GM12878 (cell line): ENCODE data around the gene C16orf95. TPM values are rescaled to one million over a fixed set of nuclear protein-coding genes. Genes with fewer than 3 reads are reported as not detected.

Experiments used
- ATAC-seq: fragments of 200-7000 bp; cut with Tn5 transposase; 3 replicates; pipeline ENCODE4 v1.9.1; 2020; ENCODE audit warnings: mild to moderate bottlenecking, moderate library complexity
- BruUV-seq: library from RNA; stranded (reverse); fragments of 400-500 nt; replicated peaks from 2 replicates; lab custom pipeline; 2021; lab: Mats Ljungman, UMichigan
- CTCF ChIA-PET: fragments of 300-600 bp; sonication (Branson Sonifier 250); formaldehyde crosslinking; extraction: SDS; loops from one replicate; lab custom pipeline; 2021; ENCODE audit warnings: inconsistent platforms; lab: Yijun Ruan, JAX
- POLR2A ChIA-PET: fragments of 350-600 bp; formaldehyde crosslinking; extraction: SDS; loops from one replicate; lab custom pipeline; 2021; ENCODE audit warnings: inconsistent platforms; lab: Charles Lee
- RAD21 ChIA-PET: fragments of 300-600 bp; sonication (Branson Sonifier 250); formaldehyde crosslinking; loops from one replicate; lab custom pipeline; 2023; ENCODE audit warnings: antibody characterized with exemption; ENCODE audit not compliant: unreplicated experiment; lab: Charles Lee
- SMC1A ChIA-PET: fragments of 300-600 bp; sonication (Branson Sonifier 250); formaldehyde crosslinking; loops from one replicate; lab custom pipeline; 2023; ENCODE audit not compliant: unreplicated experiment, uncharacterized antibody; lab: Charles Lee
- DNase-seq: peaks from one replicate; pipeline ENCODE4 v3.0.0-alpha.2; 2011; ENCODE audit warnings: low read depth, low spot score
- FAIRE-seq: peaks from 3 replicates; lab custom pipeline; 2011; peaks lifted over from hg19 to GRCh38; lab: Jason Lieb, UNC
- H2AFZ ChIP-seq: 2 replicates; pipeline ENCODE4 v1.6.0; 2011; ENCODE audit warnings: low read depth, low read length, control low read depth; ENCODE audit not compliant: control insufficient read depth
- H3K27ac ChIP-seq: 2 replicates; pipeline ENCODE4 v1.5.1; 2011; ENCODE audit warnings: control low read depth; ENCODE audit not compliant: control insufficient read depth, insufficient read depth
- H3K27me3 ChIP-seq, 2 experiments: replicated peaks in 1 of 2; 2 replicates each; pipeline versions ENCODE4 v1.6.0 to v1.6.1; 2011; ENCODE audit warnings: low read length in 1 of 2; ENCODE audit not compliant: control insufficient read depth in 2 of 2, insufficient read depth in 2 of 2
- H3K36me3 ChIP-seq, 2 experiments: 2 replicates each; pipeline ENCODE4 v1.5.1; 2011; ENCODE audit warnings: low read length in 1 of 2; ENCODE audit not compliant: control insufficient read depth in 2 of 2, insufficient read depth in 2 of 2
- H3K4me1 ChIP-seq: 2 replicates; pipeline ENCODE4 v1.6.1; 2011; ENCODE audit warnings: mild to moderate bottlenecking, low read length, moderate library complexity, mixed read lengths; ENCODE audit not compliant: control insufficient read depth, insufficient read depth
- H3K4me2 ChIP-seq: 2 replicates; pipeline ENCODE4 v1.6.0; 2011; ENCODE audit warnings: control low read depth; ENCODE audit not compliant: control insufficient read depth, insufficient read depth
- H3K4me3 ChIP-seq: fragments of 200-600 bp; sonication (generic); 2 replicates; pipeline ENCODE4 v1.5.1; 2016
- H3K79me2 ChIP-seq: 2 replicates; pipeline ENCODE4 v1.6.0; 2011; ENCODE audit warnings: low read length; ENCODE audit not compliant: control insufficient read depth, insufficient read depth
- H3K9ac ChIP-seq: 2 replicates; pipeline ENCODE4 v1.8.0; 2011; ENCODE audit warnings: low read length, control low read depth, mixed read lengths; ENCODE audit not compliant: control insufficient read depth, insufficient read depth
- H3K9me3 ChIP-seq: replicated peaks from 3 replicates; pipeline ENCODE4 v1.5.1; 2011; ENCODE audit warnings: mild to moderate bottlenecking, low read length; ENCODE audit not compliant: control insufficient read depth, insufficient read depth
- H4K20me1 ChIP-seq: 2 replicates; pipeline ENCODE4 v1.6.0; 2011; ENCODE audit not compliant: control insufficient read depth, insufficient read depth
- CBFB ChIP-seq: IDR thresholded peaks from 2 replicates; pipeline ENCODE4 v1.6.1; 2016; ENCODE audit warnings: antibody characterized with exemption, low read depth
- CEBPB ChIP-seq, 2 experiments: fragments of 150-350 bp in 1 of 2; IDR thresholded peaks; 2 replicates each; pipeline ENCODE4 v1.6.1; 2012 to 2014; ENCODE audit warnings: low read depth in 2 of 2, low read length in 2 of 2, borderline replicate concordance in 1 of 2, inconsistent platforms in 1 of 2
- CHD1 ChIP-seq: IDR thresholded peaks from 2 replicates; pipeline ENCODE4 v1.6.1; 2012; ENCODE audit warnings: low read depth, low read length, improper control_type of control experiment
- ESRRA ChIP-seq: IDR thresholded peaks from 2 replicates; pipeline ENCODE4 v1.6.1; 2012; ENCODE audit warnings: mild to moderate bottlenecking, low read length, improper control_type of control experiment
- FOXK2 ChIP-seq: fragments of 450-650 bp; IDR thresholded peaks from 2 replicates; pipeline ENCODE4 v1.6.1; 2017; ENCODE audit warnings: mild to moderate bottlenecking, moderate library complexity
- HSF1 ChIP-seq: fragments of 150-350 bp; IDR thresholded peaks from 2 replicates; pipeline ENCODE4 v1.6.1; 2014; ENCODE audit warnings: mild to moderate bottlenecking, low read depth, low read length
- LARP7 ChIP-seq: fragments of 450-650 bp; IDR thresholded peaks from 2 replicates; pipeline ENCODE4 v1.6.1; 2017; ENCODE audit warnings: mild to moderate bottlenecking
- MEF2B ChIP-seq: fragments of 450-650 bp; IDR thresholded peaks from 2 replicates; pipeline ENCODE4 v1.6.1; 2018; ENCODE audit warnings: mild to moderate bottlenecking, moderate library complexity; ENCODE audit not compliant: partially characterized antibody, poor library complexity, severe bottlenecking
- MXI1 ChIP-seq: fragments of 150-350 bp; IDR thresholded peaks from 2 replicates; pipeline ENCODE4 v1.6.1; 2011; ENCODE audit warnings: low read depth, mild to moderate bottlenecking, inconsistent platforms, low read length, improper control_type of control experiment
- PAX8 ChIP-seq: fragments of 450-650 bp; IDR thresholded peaks from 2 replicates; pipeline ENCODE4 v1.6.1; 2017; ENCODE audit warnings: mild to moderate bottlenecking, moderate library complexity
- PBX3 ChIP-seq: IDR thresholded peaks from 2 replicates; pipeline ENCODE4 v1.6.1; 2011; ENCODE audit warnings: mild to moderate bottlenecking, low read depth, low read length, moderate library complexity; ENCODE audit not compliant: insufficient replicate concordance
- POLR2A ChIP-seq: IDR thresholded peaks from 2 replicates; pipeline ENCODE4 v1.6.1; 2011; ENCODE audit warnings: low read depth, mild to moderate bottlenecking, low read length
- RELB ChIP-seq: fragments of 450-650 bp; IDR thresholded peaks from 2 replicates; pipeline ENCODE4 v1.6.1; 2017; ENCODE audit warnings: low read depth, mild to moderate bottlenecking, moderate library complexity
- SPI1 ChIP-seq: IDR thresholded peaks from 2 replicates; pipeline ENCODE4 v1.6.1; 2011; ENCODE audit warnings: low read depth, mild to moderate bottlenecking, low read length, moderate library complexity, borderline replicate concordance; ENCODE audit not compliant: insufficient read depth
- SRF ChIP-seq, 2 experiments: IDR thresholded peaks; 2 replicates each; pipeline ENCODE4 v1.6.1; 2011; ENCODE audit warnings: low read depth in 2 of 2, low read length in 2 of 2, mild to moderate bottlenecking in 1 of 2, moderate library complexity in 1 of 2
- SUZ12 ChIP-seq: fragments of 200-600 bp; sonication (generic); IDR thresholded peaks from one replicate; pipeline ENCODE4 v1.6.1; 2018; ENCODE audit warnings: antibody characterized with exemption, mild to moderate bottlenecking; ENCODE audit not compliant: unreplicated experiment
- ZNF384 ChIP-seq: IDR thresholded peaks from 2 replicates; pipeline ENCODE4 v1.6.1; 2012; ENCODE audit warnings: low read depth, mild to moderate bottlenecking, low read length, improper control_type of control experiment, borderline replicate concordance
- WGBS: methylation state at CpG from one replicate; pipeline ENCODE4 v1.1.6; 2016; ENCODE audit warnings: low lambda C conversion rate; ENCODE audit not compliant: insufficient replicate concordance, insufficient coverage; ENCODE audit errors: missing lambda C conversion rate; 5-methylcytosine and 5-hydroxymethylcytosine counted together
- in situ Hi-C: fragments of 300-500 bp; cut with MboI; formaldehyde crosslinking; loops from 9 replicates; pipeline ENCODE4 v1.14.3; 2018; ENCODE audit warnings: mixed read lengths
- intact Hi-C: fragments of 100-400 bp; cut with micrococcal nuclease; formaldehyde crosslinking; loops from one replicate; pipeline ENCODE4 v1.14.2; 2022; ENCODE audit not compliant: unreplicated experiment
- polyA plus RNA-seq, 11 experiments: library from polyadenylated mRNA; depleted of rRNA in 4 of 11; unstranded in 6 of 11; stranded (reverse) in 5 of 11; fragments of >200 nt; fragmentation: Nextera tagmentation in 4 of 11; fragmentation: Illumina TruSeq in 1 of 11; extraction: Ambion mirVana in 4 of 11; extraction: Trizol in 1 of 11; gene quantifications; 1 replicate in 1 of 11; 2 replicates in 10 of 11; pipeline versions ENCODE4 v1.2.1 to v1.2.3, GENCODE V29; 2011 to 2016; ENCODE audit warnings: inconsistent platforms in 2 of 11, missing spikeins in 2 of 11, low read depth in 1 of 11
- total RNA-seq, 4 experiments: library from RNA; depleted of rRNA in 3 of 4; stranded (reverse); fragments of >200 nt in 3 of 4; fragmentation: Illumina TruSeq in 1 of 4; extraction: Trizol in 1 of 4; gene quantifications; 2 replicates each; pipeline versions ENCODE4 v1.2.1 to v1.2.3, GENCODE V29; 2013 to 2021

The C16orf95 gene
- total and polyA plus RNA-seq, 10 of the 15 experiments (the other 5 are each of a cell fraction or from before 2014, with no cell fraction given): 0.90 to 22.7 (median 6.0) TPM

GRCh38 chr16:87326151-87326571 lies 9.0 kb upstream of the C16orf95 start:
- ATAC-seq (no peak), FAIRE-seq (no peak), DNase-seq (no peak)
- H3K4me3 ChIP-seq: no peak overlapping the region
- H3K4me1 ChIP-seq: no peaks in the 10 kb centered on the region
- no peaks in the 10 kb centered on the region for H3K9me3 ChIP-seq
- RAD21 ChIA-PET: no interaction called here
- no peak overlapping the region for H3K9ac ChIP-seq
- CTCF ChIA-PET: interaction anchor here (0.6 kb wide), 2 partner anchors 18 to 80 kb away, joined by 3 to 4 read pairs; no protein-coding TSS in a partner anchor
- H3K4me2 ChIP-seq: no peak overlapping the region
- WGBS: 89% methylated on average over 10 of the region's 11 CpGs
- no TSS peak for BruUV-seq
- peaks cover 4 to 18% of the 10 kb centered on the region in 2 experiments; a peak in 3 of 4 replicates for H3K36me3 ChIP-seq
- no peak overlapping the region for H2AFZ ChIP-seq
- no peaks in the 10 kb centered on the region for H3K79me2 ChIP-seq
- H3K27me3 ChIP-seq: no peaks in the 10 kb centered on the region
- H3K27ac ChIP-seq: no peak overlapping the region
- POLR2A ChIA-PET: no interaction called here
- TF ChIP-seq PBX3 (no peak), SPI1 (no peak), ESRRA (no peak), RELB (no peak), CBFB (no peak), POLR2A (no peak), ZNF384 (no peak), FOXK2 (no peak), CHD1 (no peak), CEBPB (IDR thresholded peaks at IDR 0.05; ENCODE audit: borderline replicate concordance in 1 of 2, low read depth in 2 of 2, low read length in 2 of 2) (no peak), PAX8 (no peak), SRF (IDR thresholded peaks at IDR 0.05; ENCODE audit: low read depth in 2 of 2, low read length in 2 of 2) (no peak), HSF1 (no peak), SUZ12 (no peak), MXI1 (no peak), LARP7 (no peak), MEF2B (no peak)
- in situ Hi-C loops (no loop called here), intact Hi-C loops (no loop called here)
- no peaks in the 10 kb centered on the region; the same call in 1 of the 2 replicates for H4K20me1 ChIP-seq
- SMC1A ChIA-PET: no interaction called here
